Smooth muscle cell (in vitro differentiated cells): ENCODE results near the gene KIAA1217. TPM values are rescaled to one million over a fixed set of nuclear protein-coding genes. Genes with fewer than 3 reads are reported as not detected.

Source experiments
- DNase-seq: peaks from one replicate; lab custom pipeline; 2025; ENCODE audit not compliant: unreplicated experiment; lab: John Stamatoyannopoulos, UW
- H2AFZ ChIP-seq: fragments of 200-600 bp; sonication (generic); 2 replicates; pipeline ENCODE4 v1.6.0; 2016; ENCODE audit warnings: antibody characterized with exemption, low read depth, mild to moderate bottlenecking
- H3F3A ChIP-seq: fragments of 200-600 bp; sonication (generic); 2 replicates; pipeline ENCODE4 v1.6.0; 2017; ENCODE audit warnings: antibody characterized with exemption, low read depth
- H3K27ac ChIP-seq: fragments of 200-600 bp; sonication (generic); 2 replicates; pipeline ENCODE4 v1.5.1; 2016; ENCODE audit warnings: low read depth, mild to moderate bottlenecking
- H3K27me3 ChIP-seq: fragments of 200-600 bp; sonication (generic); 2 replicates; pipeline ENCODE4 v1.6.1; 2016; ENCODE audit warnings: low read depth, mild to moderate bottlenecking
- H3K36me3 ChIP-seq: fragments of 200-600 bp; sonication (generic); 2 replicates; pipeline ENCODE4 v1.5.1; 2016; ENCODE audit warnings: low read depth
- H3K4me1 ChIP-seq: fragments of 200-600 bp; sonication (generic); 2 replicates; pipeline ENCODE4 v1.5.1; 2016; ENCODE audit warnings: low read depth
- H3K4me2 ChIP-seq: fragments of 200-600 bp; sonication (generic); 2 replicates; pipeline ENCODE4 v1.6.0; 2016; ENCODE audit warnings: mild to moderate bottlenecking
- H3K4me3 ChIP-seq: fragments of 200-600 bp; sonication (generic); 2 replicates; pipeline ENCODE4 v1.5.1; 2016; ENCODE audit warnings: mild to moderate bottlenecking
- H3K79me2 ChIP-seq: fragments of 200-600 bp; sonication (generic); 2 replicates; pipeline ENCODE4 v1.6.0; 2016; ENCODE audit warnings: low read depth, mild to moderate bottlenecking
- H3K9ac ChIP-seq: fragments of 200-600 bp; sonication (generic); 2 replicates; pipeline ENCODE4 v1.6.0; 2016; ENCODE audit warnings: low read depth
- H3K9me3 ChIP-seq: fragments of 200-600 bp; sonication (generic); replicated peaks from 2 replicates; pipeline ENCODE4 v1.5.1; 2016; ENCODE audit warnings: low read depth
- H4K20me1 ChIP-seq: fragments of 200-600 bp; sonication (generic); 2 replicates; pipeline ENCODE4 v1.6.0; 2016; ENCODE audit warnings: low read depth
- WGBS: methylation state at CpG from one replicate; pipeline ENCODE4 v1.1.7; 2016; ENCODE audit warnings: low lambda C conversion rate; 5-methylcytosine and 5-hydroxymethylcytosine counted together
- polyA plus RNA-seq: library from polyadenylated mRNA; unstranded; fragments of >200 nt; fragmentation: Nextera tagmentation; extraction: Ambion mirVana; gene quantifications from 2 replicates; pipeline ENCODE4 v1.2.1, GENCODE V29; 2016
- total RNA-seq: library from RNA; depleted of rRNA; stranded (reverse); fragments of >200 nt; gene quantifications from 2 replicates; pipeline ENCODE4 v1.2.3, GENCODE V29; 2014
- TF ChIP-seq, protein P1 (sequence below): fragments of 200-600 bp; sonication (generic); IDR thresholded peaks from 2 replicates; pipeline ENCODE4 v1.5.1; 2017; ENCODE audit warnings: borderline replicate concordance, mild to moderate bottlenecking, antibody characterized with exemption; ENCODE audit not compliant: insufficient read depth, poor library complexity, severe bottlenecking

The KIAA1217 gene
- total and polyA plus RNA-seq, 2 experiments from 2014 or later, result 43.3 to 68.8 TPM

- Histone ChIP-seq H3F3A (no peaks in the 10 kb centered on the region), H3K4me3 (no peak overlapping the region), H3K27ac (no peak overlapping the region), H3K36me3 (no peaks in the 10 kb centered on the region), H3K27me3 (no peaks in the 10 kb centered on the region), H3K79me2 (peaks cover 20% of the 10 kb centered on the region), H3K9ac (no peak overlapping the region), H2AFZ (no peak overlapping the region), H4K20me1 (no peaks in the 10 kb centered on the region), H3K4me1 (no peaks in the 10 kb centered on the region), H3K4me2 (no peak overlapping the region), H3K9me3 (no peaks in the 10 kb centered on the region)
- TF ChIP-seq, protein P1, sequence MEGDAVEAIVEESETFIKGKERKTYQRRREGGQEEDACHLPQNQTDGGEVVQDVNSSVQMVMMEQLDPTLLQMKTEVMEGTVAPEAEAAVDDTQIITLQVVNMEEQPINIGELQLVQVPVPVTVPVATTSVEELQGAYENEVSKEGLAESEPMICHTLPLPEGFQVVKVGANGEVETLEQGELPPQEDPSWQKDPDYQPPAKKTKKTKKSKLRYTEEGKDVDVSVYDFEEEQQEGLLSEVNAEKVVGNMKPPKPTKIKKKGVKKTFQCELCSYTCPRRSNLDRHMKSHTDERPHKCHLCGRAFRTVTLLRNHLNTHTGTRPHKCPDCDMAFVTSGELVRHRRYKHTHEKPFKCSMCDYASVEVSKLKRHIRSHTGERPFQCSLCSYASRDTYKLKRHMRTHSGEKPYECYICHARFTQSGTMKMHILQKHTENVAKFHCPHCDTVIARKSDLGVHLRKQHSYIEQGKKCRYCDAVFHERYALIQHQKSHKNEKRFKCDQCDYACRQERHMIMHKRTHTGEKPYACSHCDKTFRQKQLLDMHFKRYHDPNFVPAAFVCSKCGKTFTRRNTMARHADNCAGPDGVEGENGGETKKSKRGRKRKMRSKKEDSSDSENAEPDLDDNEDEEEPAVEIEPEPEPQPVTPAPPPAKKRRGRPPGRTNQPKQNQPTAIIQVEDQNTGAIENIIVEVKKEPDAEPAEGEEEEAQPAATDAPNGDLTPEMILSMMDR, result no peak
- 90% methylated on average over 1 of the region's 1 CpG for WGBS
- no peak for DNase-seq
Observed at GRCh38 chr10:24269476-24269875, 60.5 kb downstream of the KIAA1217 start.

DNA sequence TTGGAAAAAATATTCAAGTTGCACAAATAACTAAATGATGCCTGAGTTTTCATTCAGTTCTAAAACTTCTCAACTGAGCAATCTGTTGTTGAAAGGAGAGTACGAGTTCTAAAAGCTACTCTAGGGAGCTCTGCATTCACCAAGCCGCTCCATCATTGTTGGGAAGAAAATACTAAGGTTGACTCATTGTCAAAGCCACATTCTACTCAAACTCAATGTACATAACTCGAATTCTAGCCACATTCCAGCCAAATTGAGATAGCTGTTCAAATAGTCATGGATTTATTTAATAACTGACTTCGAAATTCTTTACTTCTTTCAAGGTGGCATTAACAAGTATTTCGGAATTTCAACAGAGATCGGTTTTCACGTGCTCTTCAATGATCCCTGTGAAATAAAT is 63.4 kb downstream of the KIAA1217 start:
- no peak overlapping the region for H3K27ac ChIP-seq
- H3K79me2 ChIP-seq, result peaks cover 8% of the 10 kb centered on the region
- H3K4me2 ChIP-seq, result no peak overlapping the region
- no peak overlapping the region for H3K9ac ChIP-seq
- H3K4me1 ChIP-seq, result no peaks in the 10 kb centered on the region
- DNase-seq, result no peak
- H3K9me3 ChIP-seq, result no peaks in the 10 kb centered on the region
- H3K4me3 ChIP-seq, result no peak overlapping the region
- H3F3A ChIP-seq, result no peaks in the 10 kb centered on the region
- 74% methylated on average over 7 of the region's 7 CpGs for WGBS
- no peaks in the 10 kb centered on the region for H4K20me1 ChIP-seq
- TF ChIP-seq, protein P1, result no peak
- no peaks in the 10 kb centered on the region for H3K27me3 ChIP-seq
- no peak overlapping the region for H2AFZ ChIP-seq
- no peaks in the 10 kb centered on the region for H3K36me3 ChIP-seq

- H3K4me3 ChIP-seq, result no peak overlapping the region
- no peaks in the 10 kb centered on the region for H4K20me1 ChIP-seq
- H3K4me2 ChIP-seq, result no peak overlapping the region
- DNase-seq, result no peak
- H3K4me1 ChIP-seq, result no peaks in the 10 kb centered on the region
- 93% methylated on average over 3 of the region's 3 CpGs for WGBS
- H3K36me3 ChIP-seq, result no peaks in the 10 kb centered on the region
- peak overlapping the region; percentile 87 for H3K27ac ChIP-seq
- H2AFZ ChIP-seq, result no peak overlapping the region
- H3K9ac ChIP-seq, result no peak overlapping the region
- no peaks in the 10 kb centered on the region for H3K27me3 ChIP-seq
- TF ChIP-seq, protein P1, result no peak
- H3F3A ChIP-seq, result no peaks in the 10 kb centered on the region
- H3K9me3 ChIP-seq, result no peaks in the 10 kb centered on the region
- H3K79me2 ChIP-seq, result peaks cover under 1% of the 10 kb centered on the region
Observed at GRCh38 chr10:24277277-24277676, 68.3 kb downstream of the KIAA1217 start.

DNA sequence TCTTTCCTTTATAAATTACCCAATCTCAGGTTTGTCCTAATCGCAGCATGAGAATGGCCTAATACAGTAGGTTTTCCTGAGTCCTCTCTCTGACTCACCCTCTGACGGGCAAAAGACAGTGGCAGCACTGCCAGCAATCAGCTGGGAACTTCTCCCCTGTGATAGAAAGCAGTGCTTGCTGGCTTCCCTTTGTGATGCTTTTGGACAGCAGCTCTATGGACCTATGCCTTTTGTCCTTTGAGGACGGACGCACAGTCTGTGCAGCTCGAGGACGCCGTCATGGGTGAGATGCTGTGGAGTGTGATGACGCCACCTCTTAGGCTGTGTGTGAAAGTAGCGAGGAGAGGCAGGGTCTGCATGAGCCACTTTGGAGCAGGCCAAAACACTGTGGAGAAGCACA is 68.8 kb downstream of the KIAA1217 start:
- no peaks in the 10 kb centered on the region for H4K20me1 ChIP-seq
- peak overlapping the region; percentile 87 for H3K27ac ChIP-seq
- no peaks in the 10 kb centered on the region for H3F3A ChIP-seq
- DNase-seq, result no peak
- no peak overlapping the region for H3K4me3 ChIP-seq
- H3K4me1 ChIP-seq, result no peaks in the 10 kb centered on the region
- peak overlapping the region; percentile 49 for H3K9ac ChIP-seq
- peak overlapping the region; percentile 39 for H3K4me2 ChIP-seq
- H2AFZ ChIP-seq, result no peak overlapping the region
- no peaks in the 10 kb centered on the region for H3K27me3 ChIP-seq
- WGBS, result 68% methylated on average over 9 of the region's 9 CpGs
- no peaks in the 10 kb centered on the region for H3K9me3 ChIP-seq
- TF ChIP-seq, protein P1, result no peak
- no peaks in the 10 kb centered on the region for H3K36me3 ChIP-seq
- peaks cover 4% of the 10 kb centered on the region for H3K79me2 ChIP-seq
